ENCODE results near the gene FLNB.

GRCh38 chr3:58065700-58066167 is 57.5 kb downstream of the FLNB start:
- TF ChIP-seq CTCF (IDR thresholded peaks at IDR 0.05; ENCODE audit: poor library complexity, severe bottlenecking) = no peak
- TF ChIP-seq REST (IDR thresholded peaks at IDR 0.05; ENCODE audit: borderline replicate concordance) = no peak
- no peak for TF ChIP-seq EZH2 (IDR thresholded peaks at IDR 0.05; ENCODE audit: borderline replicate concordance, insufficient read depth, low read length, poor library complexity, severe bottlenecking)
